Epithelial cell of prostate (primary cell): ENCODE measurements around the gene CYB5A.

Source experiments
- DNase-seq: peaks from one replicate; pipeline ENCODE4 v3.0.0-alpha.2; 2011; ENCODE audit warnings: low read depth, low spot score
- H3K27ac ChIP-seq: fragments of 450-650 bp; 2 replicates; pipeline ENCODE4 v1.5.1; 2017; ENCODE audit warnings: mild to moderate bottlenecking

The CYB5A gene

DNA sequence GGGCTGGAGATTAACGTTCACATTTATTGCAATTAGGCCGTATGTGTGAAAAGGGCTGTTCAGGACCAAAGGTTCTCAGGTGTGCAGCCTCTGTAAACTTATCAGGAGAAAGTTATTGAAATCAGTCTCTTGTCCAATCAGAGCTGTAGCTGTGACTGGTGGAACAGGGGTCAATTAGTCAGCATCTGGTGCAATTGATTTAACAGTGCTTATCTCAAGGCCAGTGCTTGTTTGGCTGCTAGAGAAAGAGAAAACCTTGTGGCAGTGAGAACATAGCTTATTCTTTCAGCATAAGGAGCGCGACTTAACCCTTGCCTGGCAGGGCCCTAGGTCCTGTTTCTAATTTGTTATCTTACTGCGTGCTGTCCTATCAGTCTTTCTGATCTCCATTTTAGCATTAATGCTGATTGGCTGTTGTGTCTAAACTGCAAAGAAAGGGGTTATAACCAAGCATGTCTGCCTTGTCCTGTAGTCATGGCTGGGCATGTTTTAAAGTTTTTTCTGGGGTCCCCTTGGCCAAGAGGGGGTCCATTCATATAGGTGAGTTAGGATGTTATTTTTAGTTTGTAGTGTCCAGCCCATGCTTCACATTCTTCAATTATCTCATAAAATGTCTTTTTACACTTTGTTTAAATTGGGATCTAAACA, 66.4 kb downstream of the CYB5A start:
- DNase-seq = no peak
- H3K27ac ChIP-seq = no peak overlapping the region

DNA sequence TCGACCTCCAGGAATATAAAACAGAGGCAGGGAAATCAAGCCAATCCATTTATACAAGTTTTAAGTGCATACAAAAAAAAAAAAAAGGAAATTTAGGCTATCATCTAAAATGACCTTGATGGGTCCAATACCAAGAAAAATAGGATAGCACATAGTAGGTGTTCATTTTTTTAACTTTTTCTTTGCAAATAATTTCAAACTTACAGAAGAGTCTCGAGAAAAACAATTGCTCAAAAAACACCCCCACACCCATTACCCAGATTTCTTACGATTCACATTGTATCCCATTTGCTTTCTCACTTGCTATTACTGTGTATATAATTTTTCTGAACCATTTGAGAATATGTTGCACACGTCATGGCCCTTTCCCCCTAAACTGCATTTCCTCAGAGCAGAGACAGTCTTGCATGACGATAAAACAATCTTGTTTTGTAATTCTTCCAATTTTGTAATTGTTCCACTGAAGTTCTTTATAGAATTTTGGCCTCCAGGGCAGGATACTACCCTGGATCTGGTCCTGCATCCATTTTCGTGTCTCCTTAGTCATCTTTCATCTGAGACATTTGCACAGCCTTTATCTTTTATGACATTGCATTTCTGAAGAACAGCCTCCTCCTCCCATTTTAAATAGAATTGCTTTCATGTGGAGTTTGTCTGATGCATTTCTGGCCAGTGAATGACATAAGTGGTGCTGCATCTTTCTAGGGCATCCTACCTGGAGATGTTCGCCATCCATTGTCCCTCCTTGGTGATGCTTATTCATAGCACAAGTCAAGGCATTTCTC, 68.9 kb downstream of the CYB5A start:
- no peak overlapping the region for H3K27ac ChIP-seq
- DNase-seq = no peak

DNA sequence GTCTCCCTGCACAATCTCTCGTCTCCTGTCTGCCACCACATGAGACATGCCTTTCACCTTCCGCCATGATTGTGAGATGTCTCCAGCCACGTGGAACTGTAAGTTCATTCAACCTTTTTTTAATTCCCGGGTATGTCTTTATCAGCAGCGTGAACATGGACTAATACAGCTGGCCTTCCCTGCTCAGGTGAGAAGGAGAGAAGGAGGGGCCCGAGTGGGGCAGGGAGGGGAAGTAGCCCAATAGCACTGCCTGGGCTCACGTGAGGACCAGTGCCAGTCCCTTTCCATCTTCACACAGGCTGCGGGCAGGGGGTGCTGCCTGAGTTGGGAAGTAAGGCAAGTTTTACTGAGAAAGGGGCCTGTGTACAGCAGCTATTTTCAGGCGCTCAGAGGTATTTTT, 70.7 kb downstream of the CYB5A start:
- no peak overlapping the region for H3K27ac ChIP-seq
- no peak for DNase-seq

DNA sequence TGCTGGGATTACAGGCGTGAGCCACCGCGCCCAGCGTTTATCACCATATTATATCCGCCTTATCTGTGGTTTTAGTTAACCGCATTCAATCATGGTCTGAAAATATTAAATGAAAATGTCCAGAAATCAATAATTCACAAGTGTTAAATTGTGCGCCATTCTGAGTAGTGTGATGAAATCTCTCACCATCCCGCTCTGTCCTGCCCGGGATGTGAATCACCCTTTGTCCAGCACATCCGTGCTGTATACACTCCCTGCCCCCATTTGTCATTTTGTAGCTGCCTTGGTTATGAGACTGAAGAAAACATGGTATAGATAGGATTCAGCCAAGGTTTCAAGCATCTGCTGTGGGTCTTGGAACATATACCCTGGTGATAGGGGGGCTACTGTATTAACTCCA, 72.7 kb downstream of the CYB5A start:
- H3K27ac ChIP-seq = peak overlapping the region; percentile 13
- no peak for DNase-seq

DNA sequence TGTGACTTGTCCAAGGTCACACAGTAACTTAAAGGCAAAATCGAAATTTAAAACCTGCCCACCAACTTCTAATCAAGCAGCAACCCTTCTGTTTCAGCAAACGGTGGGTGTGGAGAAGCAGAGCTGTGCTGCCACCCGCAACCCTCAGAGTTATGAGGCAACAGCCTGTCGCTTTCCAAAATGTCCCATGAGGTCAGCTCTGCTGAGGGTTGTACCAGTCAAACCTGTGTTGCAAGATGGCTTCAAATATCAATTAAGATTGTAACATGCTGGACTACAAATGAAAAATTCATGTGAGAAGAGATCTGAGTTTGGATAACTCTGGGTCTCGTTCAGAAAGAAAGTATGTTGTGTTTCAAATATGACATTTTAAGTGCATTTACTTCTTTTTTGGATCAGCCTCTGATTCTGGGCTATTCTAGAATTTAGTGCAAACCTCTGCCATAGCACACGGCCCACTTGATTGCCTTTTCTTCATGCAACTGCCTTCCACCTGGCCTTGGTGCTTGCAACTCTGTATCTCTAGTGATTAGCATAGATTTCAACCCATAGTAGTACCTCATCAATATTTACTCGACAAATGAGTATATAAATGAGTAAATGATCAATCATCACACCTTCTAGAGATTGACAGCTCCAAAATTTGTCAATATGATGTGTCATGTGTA, 74.2 kb downstream of the CYB5A start:
- no peak for DNase-seq
- H3K27ac ChIP-seq = no peak overlapping the region

DNA sequence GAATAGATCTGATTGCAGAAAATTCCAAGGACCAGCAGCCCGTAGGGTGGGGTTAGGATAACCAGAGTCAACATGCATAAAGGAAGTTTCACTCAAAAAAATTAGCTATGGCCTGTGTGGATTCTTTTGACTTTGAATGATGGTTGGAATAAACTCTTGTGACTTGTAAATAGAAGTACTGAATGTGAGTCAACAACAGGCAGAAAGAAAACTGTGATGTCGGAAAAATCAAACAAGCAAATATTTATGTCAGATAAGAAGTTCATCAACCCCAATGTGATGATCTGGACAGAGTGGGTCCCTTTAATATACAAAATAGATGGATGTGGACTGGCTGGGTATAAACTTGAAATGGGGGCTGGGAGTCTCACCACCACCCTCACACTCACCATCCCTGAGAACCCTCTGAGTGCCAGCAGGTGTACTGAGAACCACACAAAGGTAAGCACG, 75.1 kb downstream of the CYB5A start:
- H3K27ac ChIP-seq = no peak overlapping the region
- DNase-seq = no peak

DNA sequence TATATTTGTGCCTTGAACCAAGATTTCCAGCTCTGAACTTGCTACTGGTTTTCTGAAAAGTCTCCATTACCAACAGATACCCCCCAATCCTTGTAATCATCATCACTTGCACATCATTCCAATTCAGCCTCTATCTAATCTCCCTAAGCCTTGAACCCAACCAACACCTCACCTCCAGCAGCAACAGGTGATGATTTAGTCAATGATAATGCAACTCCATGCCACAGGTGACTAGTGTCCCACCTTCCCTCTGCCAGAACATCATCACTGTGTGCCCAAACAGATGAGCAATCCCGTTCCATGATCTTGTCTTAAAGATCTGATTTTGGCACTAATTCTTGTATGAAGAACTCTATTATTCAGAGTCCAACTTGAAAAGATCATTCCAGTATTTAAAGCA, 75.9 kb downstream of the CYB5A start:
- no peak for DNase-seq
- no peak overlapping the region for H3K27ac ChIP-seq

DNA sequence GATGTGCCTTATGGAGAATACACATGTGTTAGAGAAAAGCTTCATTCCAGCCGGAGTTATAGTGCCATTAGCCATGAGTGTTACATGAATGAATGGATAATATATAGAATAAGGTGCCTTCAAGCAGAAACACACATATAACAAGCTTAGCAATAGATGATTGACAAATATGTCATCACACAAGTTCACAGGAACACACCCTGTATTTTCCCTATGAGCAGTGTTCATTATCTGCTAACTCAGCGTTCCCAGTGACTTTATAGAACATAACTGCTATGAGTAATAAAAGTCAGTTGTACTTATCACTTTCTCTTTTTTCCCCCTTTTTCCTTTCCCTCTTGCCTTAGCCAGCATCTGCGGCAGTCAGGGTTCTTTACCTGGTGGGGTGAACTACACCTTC, 78.3 kb downstream of the CYB5A start:
- no peak overlapping the region for H3K27ac ChIP-seq
- no peak for DNase-seq

DNA sequence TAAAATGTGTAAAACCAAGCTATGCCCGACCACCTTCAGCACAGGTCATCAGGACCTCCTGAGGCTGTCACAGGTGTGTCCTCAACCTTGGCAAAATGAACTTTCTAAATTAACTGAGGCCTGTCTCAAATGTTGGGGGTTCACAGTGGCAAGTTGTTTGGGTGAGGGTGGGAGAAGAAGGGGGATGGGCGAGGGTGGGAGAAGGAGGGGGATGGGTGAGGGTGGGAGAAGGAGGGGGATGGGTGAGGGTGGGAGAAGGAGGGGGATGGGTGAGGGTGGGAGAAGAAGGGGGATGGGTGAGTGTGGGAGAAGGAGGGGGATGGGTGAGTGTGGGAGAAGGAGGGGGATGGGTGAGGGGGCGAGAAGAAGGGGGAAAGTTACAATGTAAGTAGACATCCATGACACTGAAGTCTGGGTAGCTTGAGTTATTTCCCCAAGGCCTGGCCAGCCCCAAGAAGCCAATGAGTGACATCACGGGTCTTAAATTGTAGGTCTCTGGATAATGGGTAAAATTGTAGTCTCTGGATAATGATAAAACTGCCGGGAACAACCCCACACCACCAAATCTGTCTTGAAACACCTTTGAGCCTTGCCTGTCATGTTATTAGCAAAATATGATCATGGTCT, 87.1 kb downstream of the CYB5A start:
- DNase-seq = no peak
- H3K27ac ChIP-seq = no peak overlapping the region

DNA sequence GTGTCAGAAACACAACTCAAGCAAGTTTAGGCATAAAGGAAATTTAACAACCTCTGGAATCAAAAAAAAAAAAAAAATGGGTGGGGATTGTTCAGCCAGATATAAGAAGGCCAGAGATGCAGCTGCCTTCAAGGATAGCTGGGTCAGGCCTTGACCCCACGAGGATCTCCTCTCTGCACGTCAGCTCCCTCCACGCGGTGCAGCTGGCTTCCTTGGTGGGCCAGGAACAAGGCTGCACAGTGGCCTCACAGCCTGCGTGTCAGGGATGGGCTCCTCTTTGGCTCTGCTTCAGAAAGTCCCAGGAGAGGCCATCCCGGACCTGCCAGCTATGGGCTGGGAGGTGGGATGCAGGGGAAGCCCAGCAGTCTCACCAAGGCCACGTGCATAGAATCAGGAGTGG, 88.0 kb downstream of the CYB5A start:
- no peak for DNase-seq
- H3K27ac ChIP-seq = no peak overlapping the region
